ENCODE data around the gene ESM1. TPM values are rescaled to one million over a fixed set of nuclear protein-coding genes. Genes with fewer than 3 reads are reported as not detected.
"Not testable (repeated sequence)": the region's sequence is repeated elsewhere in the genome, so short reads cannot be mapped to it uniquely, and the experiment has no call there.

ESM1 gene
- total RNA-seq, 2 experiments from 2014 or later = not detected

DNA sequence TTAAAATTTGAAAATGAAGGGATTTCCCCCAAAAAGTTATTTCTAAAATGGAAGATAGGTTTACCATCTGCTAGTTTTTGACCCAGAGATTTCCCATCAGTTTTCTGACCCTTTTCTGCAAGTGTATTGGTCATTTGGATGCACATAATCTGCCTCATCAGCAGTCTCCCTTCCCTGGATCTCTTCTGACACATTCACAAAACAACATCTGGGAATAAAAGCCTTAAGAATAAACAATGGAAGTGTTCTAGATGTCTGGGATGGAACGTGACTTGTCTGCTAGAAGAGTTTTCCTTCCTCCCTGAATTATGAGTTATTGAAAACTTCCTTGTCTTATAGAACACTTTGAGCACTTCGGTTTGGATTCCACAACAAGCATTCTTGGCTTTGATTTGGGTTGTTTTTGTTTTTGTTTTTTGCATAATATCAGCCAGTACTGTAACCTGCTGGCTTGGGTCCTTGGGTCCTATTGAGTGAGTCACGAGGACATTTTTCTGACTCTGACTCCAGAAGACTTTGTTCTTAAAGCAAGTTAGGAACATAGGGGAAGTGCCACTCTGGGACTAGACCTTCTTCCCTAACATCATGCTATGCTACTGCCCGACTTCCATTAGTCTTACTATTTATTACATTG, 18.2 kb upstream of the ESM1 start:
- H3K4me3 Mint-ChIP-seq = no peak overlapping the region
- CTCF ChIA-PET = no interaction called here
- no peak overlapping the region for H3K27ac Mint-ChIP-seq
- intact Hi-C loops (cut with micrococcal nuclease) = no loop called here
- peaks cover 22% of the 10 kb centered on the region for H3K4me1 Mint-ChIP-seq (ENCODE audit: low read depth)
- H3K36me3 Mint-ChIP-seq (ENCODE audit: low read depth) = no peaks in the 10 kb centered on the region
- H3K9me3 Mint-ChIP-seq = peaks cover 3% of the 10 kb centered on the region
- H3K27me3 Mint-ChIP-seq (ENCODE audit: low read depth) = no peaks in the 10 kb centered on the region
- DNase-seq = no peak

DNA sequence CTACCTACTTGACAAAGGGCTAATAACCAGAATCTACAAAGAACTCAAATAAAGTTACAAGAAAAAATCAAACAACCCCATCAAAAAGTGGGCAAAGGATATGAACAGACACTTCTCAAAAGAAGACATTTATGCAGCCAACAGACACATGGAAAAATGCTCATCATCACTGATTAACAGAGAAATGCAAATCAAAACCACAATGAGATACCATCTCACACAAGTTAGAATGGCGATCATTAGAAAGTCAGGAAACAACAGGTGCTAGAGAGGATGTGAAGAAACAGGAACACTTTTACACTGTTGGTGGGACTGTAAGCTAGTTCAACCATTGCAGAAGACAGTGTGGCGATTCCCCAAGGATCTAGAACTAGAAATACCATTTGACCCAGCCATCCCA, 16.8 kb upstream of the ESM1 start:
- H3K9me3 Mint-ChIP-seq; H3K27ac Mint-ChIP-seq; H3K27me3 Mint-ChIP-seq (ENCODE audit: low read depth); CTCF ChIA-PET; DNase-seq; H3K36me3 Mint-ChIP-seq (ENCODE audit: low read depth); H3K4me3 Mint-ChIP-seq: not testable (repeated sequence)
- H3K4me1 Mint-ChIP-seq (ENCODE audit: low read depth) = peaks cover 22% of the 10 kb centered on the region
- intact Hi-C loops (cut with micrococcal nuclease) = loop anchor here (1.0 kb wide), 1 partner anchor 16 kb away; no protein-coding TSS in a partner anchor

DNA sequence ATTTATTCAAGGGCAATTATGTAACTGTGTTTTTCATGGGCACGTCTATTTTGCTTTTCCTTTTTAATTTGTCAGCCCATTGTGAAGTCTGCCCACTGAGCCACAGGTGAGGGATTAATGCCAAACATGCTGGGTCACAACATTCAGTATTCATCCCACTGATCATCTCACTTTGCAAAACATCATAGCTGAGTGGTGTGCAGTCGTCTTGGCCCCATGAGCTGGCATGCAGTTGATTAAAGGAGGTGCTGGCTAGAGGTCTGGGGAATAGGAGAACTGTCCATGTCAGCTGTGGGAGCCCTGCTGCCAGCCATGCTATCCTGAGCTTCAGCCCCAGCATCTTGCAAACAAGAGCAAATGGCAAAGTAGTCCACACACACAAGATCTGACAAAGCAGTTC, 11.7 kb upstream of the ESM1 start:
- H3K27me3 Mint-ChIP-seq (ENCODE audit: low read depth) = no peaks in the 10 kb centered on the region
- no peak for DNase-seq
- H3K9me3 Mint-ChIP-seq = peaks cover 3% of the 10 kb centered on the region
- intact Hi-C loops (cut with micrococcal nuclease) = no loop called here
- CTCF ChIA-PET = interaction anchor here (0.6 to 1.1 kb wide), 3 partner anchors 52 to 364 kb away, joined by 3 read pairs; no protein-coding TSS in a partner anchor
- no peak overlapping the region for H3K4me3 Mint-ChIP-seq
- no peaks in the 10 kb centered on the region for H3K36me3 Mint-ChIP-seq (ENCODE audit: low read depth)
- H3K27ac Mint-ChIP-seq = no peak overlapping the region
- H3K4me1 Mint-ChIP-seq (ENCODE audit: low read depth) = peaks cover 17% of the 10 kb centered on the region

DNA sequence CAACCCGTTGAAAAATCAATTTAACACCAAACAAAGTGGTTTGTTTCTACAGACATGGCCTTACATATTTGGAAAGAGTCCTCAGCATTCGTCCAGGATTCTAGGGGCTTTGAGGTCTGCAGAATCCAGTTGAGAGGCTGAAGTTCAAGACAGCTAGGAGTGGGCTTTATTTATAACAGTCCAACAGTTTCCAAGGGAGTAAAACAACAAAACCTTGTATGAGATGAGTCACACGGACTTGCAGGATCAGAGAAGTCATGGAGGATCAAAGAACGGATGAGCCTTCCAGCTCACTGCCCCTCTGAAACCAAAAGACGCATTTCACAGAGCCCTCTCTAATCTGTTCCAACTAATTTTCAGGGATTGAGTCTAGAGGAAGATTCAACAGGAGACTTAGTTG, 11.1 kb upstream of the ESM1 start:
- intact Hi-C loops (cut with micrococcal nuclease) = no loop called here
- CTCF ChIA-PET = interaction anchor here (1.0 kb wide), 1 partner anchor 52 kb away, joined by 3 read pairs; no protein-coding TSS in a partner anchor
- no peaks in the 10 kb centered on the region for H3K9me3 Mint-ChIP-seq
- no peaks in the 10 kb centered on the region for H3K36me3 Mint-ChIP-seq (ENCODE audit: low read depth)
- no peaks in the 10 kb centered on the region for H3K27me3 Mint-ChIP-seq (ENCODE audit: low read depth)
- H3K4me3 Mint-ChIP-seq = no peak overlapping the region
- peaks cover 11% of the 10 kb centered on the region for H3K4me1 Mint-ChIP-seq (ENCODE audit: low read depth)
- DNase-seq = no peak
- no peak overlapping the region for H3K27ac Mint-ChIP-seq

DNA sequence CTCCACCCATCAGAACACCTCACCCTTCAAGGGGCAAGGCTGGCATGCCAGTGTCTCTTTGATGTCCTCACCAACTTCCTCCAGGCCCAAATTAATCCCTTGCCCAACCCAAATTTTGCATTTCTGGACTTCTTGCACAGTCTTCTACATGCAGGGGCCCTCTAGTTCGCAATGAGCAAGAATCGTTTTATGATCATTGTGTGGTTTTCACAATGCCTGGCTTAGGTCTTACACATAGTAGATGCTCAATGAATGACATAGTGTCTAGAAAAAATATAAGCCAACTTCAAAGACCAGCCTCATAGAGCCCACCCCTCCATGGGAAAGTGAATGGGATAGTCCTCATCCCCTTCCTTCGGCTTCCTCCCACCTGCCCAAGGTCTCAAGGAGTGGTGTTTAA, 9.8 kb upstream of the ESM1 start:
- Mint-ChIP-seq H3K4me3 (no peak overlapping the region), H3K36me3 (ENCODE audit: low read depth) (no peaks in the 10 kb centered on the region), H3K9me3 (no peaks in the 10 kb centered on the region), H3K27me3 (ENCODE audit: low read depth) (no peaks in the 10 kb centered on the region), H3K4me1 (ENCODE audit: low read depth) (peaks cover 10% of the 10 kb centered on the region), H3K27ac (no peak overlapping the region)
- DNase-seq = no peak
- intact Hi-C loops (cut with micrococcal nuclease) = no loop called here
- CTCF ChIA-PET = no interaction called here

DNA sequence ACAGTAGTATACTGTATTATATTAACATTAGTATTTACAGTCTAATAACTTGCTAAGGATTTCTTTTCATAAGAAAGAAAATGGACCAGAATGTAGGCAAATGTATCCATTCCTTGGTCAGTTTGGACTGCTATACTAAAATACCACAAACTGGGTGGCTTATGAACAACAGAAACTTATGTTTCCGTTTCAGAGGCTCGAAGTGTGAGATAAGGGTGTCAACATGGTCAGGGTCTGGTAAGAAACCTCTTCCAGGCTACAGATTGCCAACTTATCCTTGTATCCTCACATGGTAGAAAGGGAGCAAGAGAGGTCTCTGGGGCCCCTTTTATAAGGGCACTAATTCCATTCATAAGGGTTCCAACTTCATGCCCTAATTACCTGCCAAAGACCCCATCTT, 9.2 kb upstream of the ESM1 start:
- Mint-ChIP-seq H3K36me3 (ENCODE audit: low read depth) (no peaks in the 10 kb centered on the region), H3K9me3 (no peaks in the 10 kb centered on the region), H3K27me3 (ENCODE audit: low read depth) (no peaks in the 10 kb centered on the region), H3K4me1 (ENCODE audit: low read depth) (peaks cover 10% of the 10 kb centered on the region), H3K27ac (no peak overlapping the region), H3K4me3 (no peak overlapping the region)
- no peak for DNase-seq
- intact Hi-C loops (cut with micrococcal nuclease) = no loop called here
- CTCF ChIA-PET = no interaction called here

DNA sequence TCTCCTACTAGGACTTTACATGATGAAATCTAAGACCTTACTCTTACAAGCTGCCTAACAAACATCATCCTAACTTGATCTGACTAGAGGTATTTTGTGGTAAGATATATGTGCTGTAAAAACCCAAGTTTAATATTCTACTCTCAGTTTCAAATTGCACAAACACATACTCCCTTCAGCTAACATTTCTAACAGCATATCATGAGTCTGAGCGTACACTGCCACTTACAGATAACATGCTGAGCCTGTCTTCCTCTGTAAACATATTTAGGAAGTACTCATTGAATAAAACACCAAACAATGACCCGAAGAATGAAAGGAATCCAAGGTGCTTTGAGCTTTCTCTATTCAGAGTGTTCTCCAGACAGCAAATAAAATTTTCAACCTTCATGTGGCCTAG, 7.9 kb upstream of the ESM1 start:
- no peaks in the 10 kb centered on the region for H3K9me3 Mint-ChIP-seq
- H3K4me3 Mint-ChIP-seq = no peak overlapping the region
- peaks cover 19% of the 10 kb centered on the region for H3K4me1 Mint-ChIP-seq (ENCODE audit: low read depth)
- CTCF ChIA-PET = interaction anchor here (0.7 to 1.0 kb wide), 2 partner anchors 134 to 153 kb away, joined by 3 to 4 read pairs; no protein-coding TSS in a partner anchor
- H3K27me3 Mint-ChIP-seq (ENCODE audit: low read depth) = no peaks in the 10 kb centered on the region
- DNase-seq = no peak
- intact Hi-C loops (cut with micrococcal nuclease) = no loop called here
- no peak overlapping the region for H3K27ac Mint-ChIP-seq
- H3K36me3 Mint-ChIP-seq (ENCODE audit: low read depth) = no peaks in the 10 kb centered on the region

DNA sequence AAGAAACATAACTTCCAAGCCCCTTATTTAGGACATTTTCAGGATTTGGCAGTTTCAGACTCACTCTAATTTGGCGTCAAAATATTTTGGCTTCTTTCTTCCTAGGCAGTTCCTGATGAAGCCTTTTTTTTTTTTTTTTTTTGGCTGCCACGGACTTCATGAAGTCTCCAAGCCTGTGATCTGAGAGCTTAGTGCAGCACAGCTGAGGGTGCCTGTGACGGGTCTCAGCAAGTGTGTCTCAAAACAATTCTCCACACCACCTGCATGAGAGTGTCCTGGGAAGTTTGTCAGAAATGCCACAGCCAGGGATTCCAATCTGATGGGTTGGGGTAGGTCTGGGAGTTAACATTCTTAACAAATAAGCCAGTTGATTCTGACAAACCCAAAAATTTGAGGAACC, 6.0 kb upstream of the ESM1 start:
- CTCF ChIA-PET = interaction anchor here (0.7 kb wide), 1 partner anchor 83 kb away, joined by 3 read pairs; no protein-coding TSS in a partner anchor
- intact Hi-C loops (cut with micrococcal nuclease) = no loop called here
- no peak for DNase-seq

DNA sequence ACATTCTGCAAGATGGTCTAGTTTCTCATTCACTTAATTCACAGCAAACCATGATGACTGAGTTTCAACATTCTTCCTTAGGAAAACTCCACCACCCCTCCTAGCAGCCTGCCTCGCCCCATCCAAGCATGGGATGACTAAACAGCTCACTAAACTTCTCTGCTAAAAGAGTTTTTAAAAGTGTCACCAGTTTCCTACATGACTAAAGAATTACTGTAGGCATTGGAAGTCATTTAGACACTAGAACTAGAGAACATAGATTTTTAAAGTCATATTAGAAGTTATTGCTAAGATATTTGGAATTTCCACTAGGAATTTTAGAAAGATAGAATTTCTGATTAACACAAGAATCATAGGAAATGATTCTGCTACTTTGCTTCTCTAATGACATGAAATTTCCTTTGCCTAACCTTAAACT, 5.5 kb upstream of the ESM1 start:
- H3K4me3 Mint-ChIP-seq = no peak overlapping the region
- no peaks in the 10 kb centered on the region for H3K36me3 Mint-ChIP-seq (ENCODE audit: low read depth)

More for the DNA sequence above, 6.0 kb upstream of the ESM1 start:
- Mint-ChIP-seq H3K4me3 (no peak overlapping the region), H3K27me3 (ENCODE audit: low read depth) (no peaks in the 10 kb centered on the region), H3K9me3 (no peaks in the 10 kb centered on the region), H3K36me3 (ENCODE audit: low read depth) (no peaks in the 10 kb centered on the region), H3K4me1 (ENCODE audit: low read depth) (peaks cover 26% of the 10 kb centered on the region), H3K27ac (no peak overlapping the region)

DNA sequence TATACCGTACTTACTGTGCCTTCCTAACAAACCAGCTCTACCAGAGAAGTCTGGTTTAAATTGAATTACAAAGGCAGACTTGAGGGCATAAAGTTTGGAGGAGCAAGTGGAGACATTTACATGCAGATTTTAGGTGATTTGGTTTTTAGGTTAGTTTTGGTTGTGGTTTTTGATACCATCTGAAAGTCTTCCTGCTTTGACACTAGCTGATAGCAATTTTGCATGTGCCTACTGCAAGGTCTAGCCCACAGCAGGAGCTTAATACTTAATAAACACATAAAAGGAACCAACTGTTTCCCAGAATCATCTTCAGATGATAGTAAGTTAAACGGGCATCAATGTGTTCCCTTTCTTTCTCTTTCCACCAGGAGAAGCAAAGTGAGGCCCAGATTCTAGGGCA, 3.4 kb upstream of the ESM1 start:
- Mint-ChIP-seq H3K4me1 (ENCODE audit: low read depth) (peaks cover 41% of the 10 kb centered on the region), H3K4me3 (no peak overlapping the region), H3K9me3 (no peaks in the 10 kb centered on the region), H3K27me3 (ENCODE audit: low read depth) (peaks cover 5% of the 10 kb centered on the region), H3K36me3 (ENCODE audit: low read depth) (no peaks in the 10 kb centered on the region), H3K27ac (no peak overlapping the region)
- DNase-seq = no peak
- CTCF ChIA-PET = interaction anchor here (0.6 to 1.3 kb wide), 3 partner anchors 82 to 172 kb away, joined by 3 to 5 read pairs (median 4); no protein-coding TSS in a partner anchor
- intact Hi-C loops (cut with micrococcal nuclease) = no loop called here

More for the DNA sequence above, 5.5 kb upstream of the ESM1 start:
- intact Hi-C loops (cut with micrococcal nuclease) = no loop called here
- DNase-seq = no peak
- CTCF ChIA-PET = interaction anchor here (0.8 kb wide), 1 partner anchor 1273 kb away, joined by 4 read pairs; no protein-coding TSS in a partner anchor
- Mint-ChIP-seq H3K9me3 (no peaks in the 10 kb centered on the region), H3K27ac (no peak overlapping the region), H3K4me1 (ENCODE audit: low read depth) (peaks cover 31% of the 10 kb centered on the region), H3K27me3 (ENCODE audit: low read depth) (no peaks in the 10 kb centered on the region)

DNA sequence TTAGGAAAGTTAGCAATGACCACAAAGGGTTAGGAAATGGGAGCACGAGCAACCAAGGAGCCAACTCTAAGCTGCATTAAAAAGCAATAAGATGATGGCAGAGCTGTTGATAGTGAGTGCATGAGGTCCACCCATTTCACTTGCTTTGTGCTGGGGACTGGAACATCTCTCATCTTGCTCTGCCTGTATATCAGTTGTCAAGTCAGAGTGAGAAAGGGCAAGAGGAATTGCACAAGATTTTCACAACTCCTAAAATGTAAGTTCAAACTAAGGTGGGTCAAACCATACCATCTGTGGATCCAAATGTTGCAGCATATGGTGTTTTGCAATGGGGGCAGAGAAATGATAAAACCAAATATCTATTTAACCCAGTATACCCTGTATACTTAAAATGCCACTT, 2.8 kb upstream of the ESM1 start:
- no peaks in the 10 kb centered on the region for H3K36me3 Mint-ChIP-seq (ENCODE audit: low read depth)
- CTCF ChIA-PET = interaction anchor here (0.6 to 1.3 kb wide), 2 partner anchors 82 to 173 kb away, joined by 3 to 5 read pairs; no protein-coding TSS in a partner anchor
- intact Hi-C loops (cut with micrococcal nuclease) = no loop called here
- peaks cover 5% of the 10 kb centered on the region for H3K27me3 Mint-ChIP-seq (ENCODE audit: low read depth)
- H3K9me3 Mint-ChIP-seq = no peaks in the 10 kb centered on the region
- H3K4me3 Mint-ChIP-seq = no peak overlapping the region
- H3K27ac Mint-ChIP-seq = no peak overlapping the region
- H3K4me1 Mint-ChIP-seq (ENCODE audit: low read depth) = peaks cover 39% of the 10 kb centered on the region
- no peak for DNase-seq

DNA sequence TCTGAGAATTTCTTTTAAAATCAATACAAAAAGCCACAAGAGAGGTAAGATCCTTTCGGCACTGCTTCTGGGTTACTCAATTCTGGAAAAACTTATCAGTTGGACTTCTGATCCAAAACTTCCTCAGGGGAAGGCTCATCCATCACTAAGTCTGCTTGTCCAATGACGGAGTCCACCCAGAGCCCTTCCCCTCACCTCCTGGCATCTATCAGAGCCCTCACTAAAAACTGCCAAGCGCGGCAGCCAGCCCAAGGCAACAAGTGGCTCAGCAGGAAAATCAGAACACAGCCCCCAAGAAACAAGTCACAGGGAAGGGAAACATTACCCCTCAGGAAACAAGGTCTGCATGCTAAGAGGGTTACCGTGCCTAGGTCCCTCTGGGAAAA, 869 bp upstream of the ESM1 start:
- Mint-ChIP-seq H3K4me1 (ENCODE audit: low read depth) (peaks cover 38% of the 10 kb centered on the region), H3K27me3 (ENCODE audit: low read depth) (peaks cover 5% of the 10 kb centered on the region), H3K36me3 (ENCODE audit: low read depth) (no peaks in the 10 kb centered on the region), H3K9me3 (no peaks in the 10 kb centered on the region), H3K27ac (no peak overlapping the region), H3K4me3 (no peak overlapping the region)
- CTCF ChIA-PET = interaction anchor here (0.9 to 1.5 kb wide), 3 partner anchors 26 to 110 kb away, joined by 3 to 4 read pairs (median 4); no protein-coding TSS in a partner anchor
- intact Hi-C loops (cut with micrococcal nuclease) = loop anchor here (1.0 kb wide), 1 partner anchor 16 kb away; no protein-coding TSS in a partner anchor
- DNase-seq = no peak

DNA sequence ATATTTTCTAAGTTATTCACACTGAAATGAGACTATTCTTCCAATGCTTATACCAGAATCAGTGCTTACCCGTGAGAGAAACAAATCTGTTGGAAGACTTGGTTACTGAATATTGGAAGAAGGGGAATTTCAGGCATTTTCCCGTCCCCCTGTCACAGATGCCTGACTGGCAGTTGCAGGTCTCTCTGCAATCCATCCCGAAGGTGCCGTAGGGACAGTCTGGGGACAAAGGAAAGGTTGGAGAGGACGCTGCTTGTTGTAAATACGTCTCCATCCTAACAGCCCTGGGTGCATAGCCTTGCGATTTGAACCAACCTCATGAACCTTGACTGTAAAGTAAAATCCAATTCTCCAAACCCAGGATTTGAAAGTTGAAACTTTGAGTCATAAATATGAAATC, 3.5 kb downstream of the ESM1 start:
- peaks cover 16% of the 10 kb centered on the region for H3K4me1 Mint-ChIP-seq (ENCODE audit: low read depth)
- H3K4me3 Mint-ChIP-seq = no peak overlapping the region
- DNase-seq = no peak
- no peaks in the 10 kb centered on the region for H3K9me3 Mint-ChIP-seq
- H3K36me3 Mint-ChIP-seq (ENCODE audit: low read depth) = no peaks in the 10 kb centered on the region
- H3K27ac Mint-ChIP-seq = no peak overlapping the region
- peaks cover 6% of the 10 kb centered on the region for H3K27me3 Mint-ChIP-seq (ENCODE audit: low read depth)
- intact Hi-C loops (cut with micrococcal nuclease) = no loop called here
- CTCF ChIA-PET = interaction anchor here (1.3 to 1.7 kb wide), 3 partner anchors 37 to 75 kb away, joined by 3 to 7 read pairs (median 4); no protein-coding TSS in a partner anchor

Measured in activated naive CD4-positive, alpha-beta T cell treated with anti-CD3 and anti-CD28 coated beads for 36 hours (primary cell).